Fibroblast of the aortic adventitia (primary cell): ENCODE measurements around the gene TRNT1. TPM values are rescaled to one million over a fixed set of nuclear protein-coding genes. Genes with fewer than 3 reads are reported as not detected.

Source experiments
- DNase-seq: peaks from one replicate; pipeline ENCODE4 v3.0.0-alpha.2; 2010; ENCODE audit warnings: low read depth
- H3K4me3 ChIP-seq: 2 replicates; pipeline ENCODE4 v1.5.1; 2011; ENCODE audit warnings: low read depth, mild to moderate bottlenecking, control low read depth, low read length, moderate library complexity
- CTCF ChIP-seq: IDR thresholded peaks from 2 replicates; pipeline ENCODE4 v1.5.1; 2011; ENCODE audit warnings: mild to moderate bottlenecking, low read length, control low read depth, inconsistent platforms; ENCODE audit not compliant: insufficient read depth
- small RNA-seq: library from RNA; depleted of rRNA; stranded (forward); fragments of <200 nt; gene quantifications from one replicate; pipeline ENCODE3, GENCODE V24; 2012
- total RNA-seq: library from RNA; depleted of rRNA; stranded (reverse); fragments of >200 nt; gene quantifications from 2 replicates; pipeline ENCODE4 v1.2.3, GENCODE V29; 2012; ENCODE audit warnings: low replicate concordance

The TRNT1 gene
- total RNA-seq, 1 donor: 23.3 TPM

- peak; percentile 39 for TF ChIP-seq CTCF
- no peak for DNase-seq
- H3K4me3 ChIP-seq: no peak overlapping the region
These were observed 69.6 kb downstream of the TRNT1 start for GRCh38 chr3:3196148-3196861.

Small RNA genes lying within 50 kb of the gene (small RNA-seq; reads per million reads assigned to genes)
- gene RF00416: not detected

Other genes with a start within 250 kb of the TRNT1 start
- 0.08 TPM in 1 of 2 replicates, not detected in the other for gene IL5RA, start 16.6 kb upstream of the TRNT1 start, total RNA-seq
- gene CRBN, start 52.8 kb downstream of the TRNT1 start, total RNA-seq: 57.0 and 70.9 TPM in 2 replicates